ENCODE measurements around the gene LRP1B.

Gene LRP1B

GRCh38 chr2:140539242-140539875 lies 1591.5 kb downstream of the LRP1B start:
- DNase-seq (ENCODE audit: low spot score) = no peak

GRCh38 chr2:140529706-140530105 lies 1601.1 kb downstream of the LRP1B start:
- DNase-seq (ENCODE audit: low spot score) = no peak

- no peak for DNase-seq (ENCODE audit: low spot score)
These were observed 1601.8 kb downstream of the LRP1B start for GRCh38 chr2:140528982-140529381.

- DNase-seq (ENCODE audit: low spot score) = no peak
These were observed 1604.2 kb downstream of the LRP1B start for GRCh38 chr2:140526575-140526974.

- DNase-seq (ENCODE audit: low spot score) = no peak
These were observed 1618.7 kb downstream of the LRP1B start for GRCh38 chr2:140512106-140512505.

DNA sequence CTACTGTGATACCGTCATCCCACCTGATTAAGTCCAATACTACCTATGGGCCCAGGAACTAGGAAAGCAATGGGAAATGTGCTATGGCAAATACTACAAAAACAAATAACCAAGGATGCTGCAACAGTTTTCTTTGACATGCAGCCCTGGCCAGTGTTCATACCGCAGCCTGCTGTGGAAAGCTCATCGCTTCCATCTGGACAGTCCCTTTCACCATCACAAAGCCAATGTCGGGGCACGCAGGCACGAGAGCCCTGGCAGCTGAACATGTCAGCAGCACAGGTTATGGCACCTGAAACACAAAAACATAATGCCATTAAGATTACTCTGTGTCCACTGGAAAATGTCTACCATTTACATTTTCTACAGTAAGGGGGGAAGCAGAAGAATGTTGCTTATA lies 1621.1 kb downstream of the LRP1B start:
- DNase-seq (ENCODE audit: low spot score) = no peak

- no peak for DNase-seq (ENCODE audit: low spot score)
These were observed 1622.1 kb downstream of the LRP1B start for GRCh38 chr2:140508756-140509155.

DNA sequence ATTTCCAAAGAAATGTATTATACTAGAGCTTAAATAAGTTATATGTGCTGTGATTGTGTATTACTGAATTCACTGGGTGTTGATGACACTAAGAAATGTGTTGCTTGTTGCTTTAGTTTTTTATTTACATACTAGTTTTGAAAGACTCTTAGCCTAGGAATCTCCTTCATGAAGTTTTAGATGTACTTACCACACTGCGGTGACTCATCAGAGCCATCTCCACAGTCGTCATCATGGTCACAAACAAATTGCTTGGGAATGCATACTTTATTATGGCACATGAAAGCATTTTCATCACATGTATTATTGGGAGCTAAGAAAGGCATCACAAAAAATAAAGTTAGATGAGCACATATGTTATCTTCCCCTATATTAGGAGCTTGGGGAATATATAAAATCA lies 1624.2 kb downstream of the LRP1B start:
- DNase-seq (ENCODE audit: low spot score) = no peak

- DNase-seq (ENCODE audit: low spot score) = no peak
These were observed 1626.2 kb downstream of the LRP1B start for GRCh38 chr2:140504601-140505000.

GRCh38 chr2:140502951-140503630 lies 1627.7 kb downstream of the LRP1B start:
- peak; percentile 1 for DNase-seq (ENCODE audit: low spot score)

GRCh38 chr2:140498360-140498759 lies 1632.5 kb downstream of the LRP1B start:
- no peak for DNase-seq (ENCODE audit: low spot score)

DNA sequence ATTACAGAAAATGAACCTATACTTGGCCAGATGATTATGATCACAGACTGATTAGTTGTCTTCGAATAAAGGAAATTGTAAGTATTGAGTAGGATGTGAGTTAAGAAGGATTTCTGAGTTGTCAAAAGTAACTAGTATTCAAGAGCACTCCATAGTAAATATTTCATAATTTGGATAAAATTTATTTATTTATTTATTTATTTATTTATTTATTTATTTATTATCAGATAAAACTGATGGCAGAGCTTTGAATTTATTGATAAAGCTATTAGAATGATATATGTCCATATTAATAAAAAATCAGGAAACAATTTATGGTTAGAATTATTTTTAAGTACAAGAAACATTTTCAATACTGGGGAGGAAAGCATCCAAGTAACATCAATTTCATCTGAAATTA lies 1634.1 kb downstream of the LRP1B start:
- DNase-seq (ENCODE audit: low spot score) = no peak

DNA sequence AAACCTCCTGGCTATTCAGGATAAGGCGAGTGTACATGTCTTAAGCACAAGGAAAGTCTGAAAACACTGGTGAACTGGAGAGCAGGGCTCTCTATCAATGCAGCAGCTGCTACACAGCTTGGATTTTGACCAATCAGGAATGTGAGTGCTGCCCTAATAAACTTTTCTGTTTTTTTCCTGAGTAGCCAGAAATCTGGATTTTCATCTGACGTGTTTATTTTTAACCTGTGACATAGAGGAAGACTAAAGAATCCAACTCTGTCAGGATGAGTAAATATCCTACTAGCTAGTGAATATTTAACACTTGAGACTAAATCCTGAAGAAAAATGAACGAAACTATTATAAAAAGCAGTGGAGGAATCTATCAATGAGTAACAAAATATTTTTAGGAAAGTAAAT lies 1638.9 kb downstream of the LRP1B start:
- DNase-seq (ENCODE audit: low spot score) = no peak

GRCh38 chr2:140489193-140489592 lies 1641.6 kb downstream of the LRP1B start:
- DNase-seq (ENCODE audit: low spot score) = no peak

GRCh38 chr2:140481136-140481535 lies 1649.7 kb downstream of the LRP1B start:
- DNase-seq (ENCODE audit: low spot score) = no peak

- no peak for DNase-seq (ENCODE audit: low spot score)
These were observed 1657.0 kb downstream of the LRP1B start for GRCh38 chr2:140473851-140474250.

DNA sequence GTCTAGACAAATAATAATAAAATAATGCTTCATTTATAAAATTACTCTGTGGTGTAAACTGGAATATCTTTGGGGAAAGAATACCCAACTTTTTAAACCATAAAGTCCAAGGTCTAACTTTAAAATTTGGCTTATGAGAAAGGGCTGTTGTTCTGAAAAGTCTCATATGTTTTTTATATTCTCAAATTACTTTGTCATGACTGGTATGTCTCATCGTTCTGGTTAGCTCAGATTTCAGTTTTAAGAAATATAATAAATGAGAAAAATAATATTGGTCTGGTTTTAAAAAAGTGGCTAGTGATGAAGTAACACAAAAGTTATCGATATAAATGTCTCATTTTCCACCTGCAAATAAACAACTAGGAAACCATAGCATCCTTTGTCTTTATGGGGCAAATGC lies 1658.1 kb downstream of the LRP1B start:
- DNase-seq (ENCODE audit: low spot score) = no peak

DNA sequence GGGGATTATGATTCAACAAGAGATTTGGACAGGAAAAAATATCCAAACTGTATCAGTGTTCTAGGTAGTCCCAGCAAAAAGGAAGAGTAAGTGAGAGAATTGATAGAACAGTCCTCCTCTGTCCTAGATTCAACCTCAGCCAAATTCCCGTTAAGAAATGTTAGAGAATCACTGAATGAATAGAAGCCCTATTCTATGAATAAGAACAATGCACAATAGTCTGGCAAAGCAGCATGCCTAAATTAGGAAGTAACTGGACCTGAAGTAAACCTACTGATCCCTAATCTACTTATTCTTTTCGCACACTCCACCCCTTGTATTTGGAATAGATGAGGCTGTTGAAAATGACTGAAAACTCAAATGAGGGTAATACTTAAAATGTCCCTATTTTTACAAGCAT lies 1665.5 kb downstream of the LRP1B start:
- no peak for DNase-seq (ENCODE audit: low spot score)

GRCh38 chr2:140462990-140463389 lies 1667.8 kb downstream of the LRP1B start:
- no peak for DNase-seq (ENCODE audit: low spot score)

DNA sequence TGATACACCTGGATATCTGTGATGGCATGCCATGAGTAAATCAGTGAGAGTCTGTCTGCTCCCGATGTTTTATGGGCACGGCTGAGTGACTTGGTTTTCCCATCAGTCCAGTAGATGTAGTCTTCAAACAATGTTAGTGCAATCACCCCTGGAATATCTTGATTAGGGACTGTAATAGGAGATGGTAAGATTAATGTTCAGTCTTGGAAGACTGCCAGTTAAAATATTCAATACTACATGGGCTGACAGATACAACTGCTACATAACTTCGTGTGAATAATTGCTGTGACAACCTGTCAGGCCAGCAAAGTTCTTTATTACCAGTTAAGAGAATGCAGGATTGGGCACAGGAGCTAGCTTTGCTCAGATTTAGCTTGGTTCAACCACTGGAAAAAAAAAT lies 1673.3 kb downstream of the LRP1B start:
- DNase-seq (ENCODE audit: low spot score) = no peak

DNA sequence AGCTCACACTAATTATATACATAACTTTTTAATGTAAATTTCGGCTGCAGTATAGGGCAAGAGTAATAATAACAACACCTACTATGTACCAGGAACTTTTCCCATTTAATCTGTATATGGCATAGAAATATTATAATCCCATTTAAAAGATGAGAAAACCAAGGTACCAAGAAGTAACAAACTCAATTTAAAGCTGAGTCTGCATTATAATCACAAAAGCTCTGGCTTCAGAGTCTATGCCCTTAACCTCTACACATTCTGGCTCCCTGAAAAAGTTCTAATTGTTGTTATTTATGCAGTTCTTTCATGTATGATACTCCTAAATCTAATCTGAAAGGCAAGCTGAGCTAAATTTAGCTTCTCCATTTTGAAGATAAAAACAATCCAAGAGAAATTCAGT lies 1675.5 kb downstream of the LRP1B start:
- no peak for DNase-seq (ENCODE audit: low spot score)

DNA sequence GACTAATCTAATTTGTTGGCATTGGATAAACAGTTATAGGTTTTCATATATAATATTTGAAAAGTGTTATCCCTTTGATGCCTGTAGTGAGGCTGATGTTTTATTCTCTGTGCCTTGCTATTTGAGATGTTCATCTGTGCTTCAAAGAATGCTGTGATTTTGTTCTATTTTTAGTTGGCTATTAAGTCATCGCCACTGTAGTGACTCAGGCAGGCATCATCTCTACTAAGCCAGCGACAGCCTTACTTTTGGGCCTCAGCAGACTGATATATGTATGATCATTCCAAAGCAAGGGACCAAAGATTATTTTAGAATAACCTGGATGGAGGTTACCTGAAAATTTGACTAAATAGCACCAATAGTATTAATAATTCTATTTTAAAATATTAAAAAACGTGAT lies 1676.1 kb downstream of the LRP1B start:
- peak; percentile 56 for DNase-seq (ENCODE audit: low spot score)

GRCh38 chr2:140451324-140451723 lies 1679.5 kb downstream of the LRP1B start:
- DNase-seq (ENCODE audit: low spot score) = no peak

DNA sequence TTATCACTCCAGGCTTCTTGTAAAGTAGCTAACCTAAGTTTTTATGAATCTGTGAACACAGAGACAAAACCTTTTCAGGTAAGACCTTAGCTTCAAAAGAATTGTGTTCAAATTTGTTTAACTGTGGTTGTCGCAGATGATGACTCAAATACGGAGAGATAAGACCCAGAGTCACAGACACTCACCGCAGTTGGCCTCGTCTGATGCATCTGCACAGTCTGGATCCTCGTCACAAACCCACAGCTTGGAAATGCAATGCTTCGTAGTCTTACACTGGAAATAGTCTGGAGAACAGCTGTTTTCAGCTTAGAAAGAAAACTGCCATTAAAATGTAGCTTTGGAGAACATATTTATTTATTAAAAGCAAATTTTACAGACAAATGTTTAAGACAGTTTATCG lies 1688.5 kb downstream of the LRP1B start:
- no peak for DNase-seq (ENCODE audit: low spot score)
